Lung (tissue), 12 donors: Measurements from ENCODE around the gene TMEM127. TPM values are rescaled to one million over a fixed set of nuclear protein-coding genes. Genes with fewer than 3 reads are reported as not detected.

Experiments used
- ATAC-seq: fragments of 200-7000 bp; cut with Tn5 transposase; one replicate; pipeline ENCODE4 v1.9.1; 2020; ENCODE audit warnings: moderate number of reproducible peaks; ENCODE audit not compliant: insufficient read depth, low FRiP score
- DNase-seq, 3 donors: peaks; one replicate each; pipeline ENCODE4 v3.0.0-alpha.2; 2013 to 2017
- H3K27ac ChIP-seq, 2 donors: one replicate each; pipeline ENCODE4 v1.5.1; 2013; ENCODE audit warnings: mild to moderate bottlenecking in 2 of 2, moderate library complexity in 2 of 2, control low read depth in 1 of 2, inconsistent platforms in 1 of 2, low read depth in 1 of 2, low read length in 1 of 2
- H3K27me3 ChIP-seq, 3 donors: one replicate each; pipeline ENCODE4 v1.5.1; 2013; ENCODE audit warnings: low read length in 2 of 3; ENCODE audit not compliant: control insufficient read depth in 3 of 3, insufficient read depth in 3 of 3
- H3K36me3 ChIP-seq, 4 donors: one replicate each; pipeline ENCODE4 v1.5.1; 2013; ENCODE audit warnings: low read length in 4 of 4, mild to moderate bottlenecking in 1 of 4, moderate library complexity in 1 of 4; ENCODE audit not compliant: control insufficient read depth in 4 of 4, insufficient read depth in 4 of 4
- H3K4me1 ChIP-seq, 5 donors: one replicate each; pipeline ENCODE4 v1.5.1; 2013; ENCODE audit warnings: low read length in 5 of 5, mild to moderate bottlenecking in 2 of 5, moderate library complexity in 1 of 5; ENCODE audit not compliant: control insufficient read depth in 5 of 5, insufficient read depth in 5 of 5
- H3K4me3 ChIP-seq: one replicate; pipeline ENCODE4 v1.5.1; 2013; ENCODE audit warnings: mild to moderate bottlenecking, control low read depth, moderate library complexity
- H3K9ac ChIP-seq, 2 donors: one replicate each; pipeline ENCODE4 v1.5.1; 2013; ENCODE audit warnings: low read length in 2 of 2, control low read depth in 1 of 2; ENCODE audit not compliant: insufficient read depth in 1 of 2
- H3K9me3 ChIP-seq, 4 donors: one replicate each; pipeline ENCODE4 v1.5.1; 2013; ENCODE audit warnings: low read length in 3 of 4, mild to moderate bottlenecking in 1 of 4, moderate library complexity in 1 of 4; ENCODE audit not compliant: control insufficient read depth in 4 of 4, insufficient read depth in 3 of 4
- WGBS, 2 donors: extraction: QIAGEN DNeasy Blood & Tissue Kit; methylation state at CpG; one replicate each; pipeline ENCODE4 v1.1.7; 2013; 5-methylcytosine and 5-hydroxymethylcytosine counted together
- polyA plus RNA-seq, 2 donors: library from polyadenylated mRNA; stranded (reverse); fragments of 200-250 nt; gene quantifications; one replicate each; pipeline ENCODE4 v1.2.1, GENCODE V29; 2013
- total RNA-seq, 2 donors: library from RNA; depleted of rRNA in 1 of 2; stranded (reverse); fragments of >200 nt in 1 of 2; gene quantifications; one replicate each; pipeline ENCODE4 v1.2.1, GENCODE V29; 2014 to 2021
- TF ChIP-seq, protein P1 (sequence below): IDR thresholded peaks from 2 replicates; pipeline ENCODE4 v1.5.1; 2012; ENCODE audit warnings: mild to moderate bottlenecking; ENCODE audit errors: control extremely low read depth, extremely low read depth
- donor health status: control.
- donor health status: control.
- donor health status: Bipolar disorder and iron deficiency.
- donor health status: healthy.
- donor health status: DM: yes; HTN: yes; CAD: no.

Gene TMEM127
- total and polyA plus RNA-seq, 4 donors, result 15.3 to 67.2 (median 38.1) TPM

DNA sequence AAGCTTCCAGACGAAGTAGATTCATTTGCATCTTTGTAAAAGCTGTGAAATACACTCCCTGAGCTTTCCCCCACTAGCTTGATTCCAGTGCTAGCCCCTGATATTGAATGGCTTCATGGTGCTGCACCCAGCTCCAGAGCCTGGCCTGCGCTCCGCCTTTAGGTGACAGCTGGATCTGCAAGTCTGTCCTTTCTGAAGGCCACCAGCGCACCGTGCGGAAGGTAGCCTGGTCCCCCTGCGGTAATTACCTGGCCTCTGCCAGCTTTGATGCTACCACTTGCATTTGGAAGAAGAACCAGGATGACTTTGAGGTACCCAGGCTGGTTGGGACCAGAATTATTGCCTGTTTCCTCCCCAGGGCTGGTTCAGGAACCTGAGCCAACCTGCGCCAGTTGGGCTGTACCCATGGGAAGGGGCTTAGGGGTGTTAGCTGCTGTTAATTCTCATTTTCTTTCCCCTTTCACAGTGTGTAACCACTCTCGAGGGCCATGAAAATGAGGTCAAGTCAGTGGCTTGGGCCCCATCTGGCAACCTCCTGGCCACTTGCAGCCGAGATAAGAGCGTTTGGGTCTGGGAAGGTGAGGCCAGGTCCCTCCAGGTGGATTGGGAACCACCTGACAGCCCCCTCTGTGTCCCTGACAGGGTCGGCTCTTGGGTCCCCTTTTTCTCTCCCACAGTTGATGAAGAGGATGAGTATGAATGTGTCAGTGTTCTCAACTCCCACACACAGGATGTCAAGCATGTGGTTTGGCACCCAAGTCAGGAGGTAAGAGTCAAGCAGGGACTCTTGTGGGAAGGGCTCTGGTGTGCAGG is 1.6 kb upstream of the TMEM127 start:
- Histone ChIP-seq H3K9me3 (no peaks in the 10 kb centered on the region), H3K4me1 (peaks cover 6 to 24% (median 10%) of the 10 kb centered on the region in 5 donors), H3K36me3 (peaks cover 14 to 29% (median 27%) of the 10 kb centered on the region in 4 donors), H3K27ac (no peak overlapping the region), H3K9ac (no peak overlapping the region), H3K27me3 (no peaks in the 10 kb centered on the region), H3K4me3 (no peak overlapping the region)
- 79% methylated on average over 12 of the region's 12 CpGs for WGBS, 2 donors
- TF ChIP-seq, protein P1, sequence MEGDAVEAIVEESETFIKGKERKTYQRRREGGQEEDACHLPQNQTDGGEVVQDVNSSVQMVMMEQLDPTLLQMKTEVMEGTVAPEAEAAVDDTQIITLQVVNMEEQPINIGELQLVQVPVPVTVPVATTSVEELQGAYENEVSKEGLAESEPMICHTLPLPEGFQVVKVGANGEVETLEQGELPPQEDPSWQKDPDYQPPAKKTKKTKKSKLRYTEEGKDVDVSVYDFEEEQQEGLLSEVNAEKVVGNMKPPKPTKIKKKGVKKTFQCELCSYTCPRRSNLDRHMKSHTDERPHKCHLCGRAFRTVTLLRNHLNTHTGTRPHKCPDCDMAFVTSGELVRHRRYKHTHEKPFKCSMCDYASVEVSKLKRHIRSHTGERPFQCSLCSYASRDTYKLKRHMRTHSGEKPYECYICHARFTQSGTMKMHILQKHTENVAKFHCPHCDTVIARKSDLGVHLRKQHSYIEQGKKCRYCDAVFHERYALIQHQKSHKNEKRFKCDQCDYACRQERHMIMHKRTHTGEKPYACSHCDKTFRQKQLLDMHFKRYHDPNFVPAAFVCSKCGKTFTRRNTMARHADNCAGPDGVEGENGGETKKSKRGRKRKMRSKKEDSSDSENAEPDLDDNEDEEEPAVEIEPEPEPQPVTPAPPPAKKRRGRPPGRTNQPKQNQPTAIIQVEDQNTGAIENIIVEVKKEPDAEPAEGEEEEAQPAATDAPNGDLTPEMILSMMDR, result no peak
- peak in 1 of 3 donors; percentile 17 for DNase-seq
- no peak for ATAC-seq

DNA sequence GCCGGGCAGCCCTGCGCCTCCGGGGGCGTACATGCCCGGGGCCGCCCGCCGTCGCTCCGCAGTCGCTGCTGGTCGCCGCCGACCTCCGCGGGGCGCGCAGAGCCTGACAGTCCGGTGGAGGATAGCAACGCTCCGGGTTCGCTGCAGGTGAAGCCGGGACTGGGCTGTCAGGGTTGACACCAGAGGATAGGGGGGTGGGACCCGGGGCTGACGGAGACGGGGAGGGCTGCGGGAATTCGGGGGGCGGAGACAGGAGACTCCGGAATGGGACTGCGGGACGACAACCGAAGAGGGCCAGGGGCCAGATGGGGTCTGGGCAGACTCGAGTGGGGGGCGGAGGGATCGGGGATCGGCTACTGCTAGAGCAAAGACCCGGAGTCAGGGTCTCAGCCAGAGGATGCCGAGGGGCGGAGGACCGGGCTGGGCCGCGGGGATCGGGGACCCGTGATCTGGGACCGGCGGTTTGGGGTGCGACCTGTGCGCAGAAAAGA is 403 bp downstream of the TMEM127 start:
- Histone ChIP-seq H3K9me3 (no peaks in the 10 kb centered on the region), H3K27ac (peak overlapping the region; percentile 92), H3K4me3 (peak overlapping the region; percentile 87), H3K9ac (no peak overlapping the region), H3K36me3 (peaks cover 0 to 20% (median 19%) of the 10 kb centered on the region in 4 donors), H3K4me1 (peaks cover 10 to 24% (median 13%) of the 10 kb centered on the region in 5 donors), H3K27me3 (no peaks in the 10 kb centered on the region)
- ATAC-seq (peak; percentile 2), DNase-seq (peak in 1 of 3 donors; percentile 46)
- TF ChIP-seq, protein P1, result no peak
- whole genome bisulfite sequencing, 2 donors, result 1% methylated on average over 47 to 49 of the region's 49 CpGs

DNA sequence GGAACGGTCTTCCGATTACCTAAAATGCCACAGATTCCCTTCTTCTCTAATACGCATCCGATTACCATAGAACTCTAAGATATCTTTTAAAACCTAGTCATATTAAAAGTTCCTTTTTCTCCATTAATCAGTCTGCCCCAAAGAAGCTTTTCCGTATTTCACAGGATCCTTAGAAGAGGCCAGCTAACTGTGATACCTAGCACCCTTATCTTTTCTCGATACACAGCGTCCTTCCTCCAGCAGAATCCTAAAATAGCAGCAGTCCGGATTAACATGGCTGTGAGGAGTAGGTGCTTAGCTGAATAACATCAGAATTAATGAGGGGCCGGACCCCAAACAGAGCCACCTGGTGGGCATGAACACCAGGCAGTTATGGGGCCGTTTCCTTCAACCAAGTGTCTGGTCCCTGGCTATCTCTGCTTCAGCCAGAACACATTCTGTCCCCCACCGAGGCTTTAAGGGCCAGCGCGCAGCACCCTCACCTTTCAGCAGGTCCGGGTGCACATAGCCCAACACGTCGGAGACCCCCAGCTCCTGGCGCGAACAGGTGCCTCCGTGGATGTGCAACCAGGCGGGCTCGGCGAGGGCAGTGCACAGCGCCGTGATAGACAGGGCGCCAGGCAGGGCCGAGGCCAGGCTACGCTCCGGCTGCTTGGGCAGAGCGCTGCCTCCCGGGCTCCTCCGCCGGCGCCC is 995 bp downstream of the TMEM127 start:
- ATAC-seq (peak; percentile 1), DNase-seq (peak in 2 of 3 donors; percentile 28 to 41)
- peak overlapping the region; percentile 92 for H3K27ac ChIP-seq
- H3K9ac ChIP-seq, result peak overlapping the region; percentile 16 to 77
- TF ChIP-seq, protein P1, result no peak
- 14 to 18% methylated on average over 23 to 33 of the region's 33 CpGs for WGBS, 2 donors
- peaks cover 10 to 24% (median 16%) of the 10 kb centered on the region in 5 donors for H3K4me1 ChIP-seq
- no peaks in the 10 kb centered on the region for H3K27me3 ChIP-seq
- H3K9me3 ChIP-seq, result no peaks in the 10 kb centered on the region
- peak overlapping the region; percentile 87 for H3K4me3 ChIP-seq
- peaks cover 0 to 20% (median 19%) of the 10 kb centered on the region in 4 donors for H3K36me3 ChIP-seq
